Ishikawa (cell line): ENCODE measurements around the gene FCER2.

Experiments
- EP300 ChIP-seq: IDR thresholded peaks from 2 replicates; pipeline ENCODE4 v1.6.1; 2012; ENCODE audit warnings: borderline replicate concordance
- FOXM1 ChIP-seq: IDR thresholded peaks from 2 replicates; pipeline ENCODE4 v1.6.1; 2012; ENCODE audit warnings: low read depth, borderline replicate concordance
- TAF1 ChIP-seq: IDR thresholded peaks from 2 replicates; pipeline ENCODE4 v1.6.1; 2012; ENCODE audit warnings: low read depth, mild to moderate bottlenecking
- TCF12 ChIP-seq: IDR thresholded peaks from 2 replicates; pipeline ENCODE4 v1.6.1; 2012; ENCODE audit warnings: low read depth

DNA sequence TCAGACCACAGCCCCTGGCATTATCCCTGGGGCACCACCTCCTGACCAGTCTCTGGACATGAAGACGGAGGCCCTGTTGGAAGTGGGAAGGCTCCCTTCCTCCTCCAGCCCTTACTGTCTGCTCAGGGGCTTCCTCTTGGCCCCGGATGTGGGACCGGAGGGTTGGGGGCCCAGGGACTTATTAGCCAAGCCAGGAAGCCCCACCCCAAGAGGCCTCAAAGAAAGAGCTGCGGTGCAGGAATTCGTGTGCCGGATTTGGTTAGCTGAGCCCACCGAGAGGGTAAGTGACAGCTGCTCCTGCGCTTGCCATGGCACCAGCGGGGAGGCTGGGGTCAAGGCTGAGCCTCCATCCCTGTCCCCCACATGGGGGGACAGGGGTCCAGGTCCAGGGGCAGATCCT lies 33.1 kb downstream of the FCER2 start, which contains the start of gene RETN:
- TF ChIP-seq TAF1 (no peak), TCF12 (no peak), EP300 (no peak), FOXM1 (no peak)
